GM13977 (cell line): ENCODE data around the gene OPCML.

Source experiments
- DNase-seq: peaks from one replicate; pipeline ENCODE4 v3.0.0; 2012; ENCODE audit warnings: low spot score
- in situ Hi-C: fragments of 300-500 bp; cut with MboI; formaldehyde crosslinking; loops from one replicate; pipeline ENCODE4 v1.12.0; 2022; ENCODE audit warnings: low sequenced_read_pairs, low pct_unique_long_range_greater_than_20kb, mixed read lengths, inconsistent platforms; ENCODE audit not compliant: unreplicated experiment
- TF ChIP-seq, protein P1 (sequence below): IDR thresholded peaks from 2 replicates; pipeline ENCODE4 v1.5.1; 2012; ENCODE audit warnings: mild to moderate bottlenecking, control low read depth; ENCODE audit not compliant: insufficient read depth; ENCODE audit errors: extremely low read depth, missing control alignments

Gene OPCML

DNA sequence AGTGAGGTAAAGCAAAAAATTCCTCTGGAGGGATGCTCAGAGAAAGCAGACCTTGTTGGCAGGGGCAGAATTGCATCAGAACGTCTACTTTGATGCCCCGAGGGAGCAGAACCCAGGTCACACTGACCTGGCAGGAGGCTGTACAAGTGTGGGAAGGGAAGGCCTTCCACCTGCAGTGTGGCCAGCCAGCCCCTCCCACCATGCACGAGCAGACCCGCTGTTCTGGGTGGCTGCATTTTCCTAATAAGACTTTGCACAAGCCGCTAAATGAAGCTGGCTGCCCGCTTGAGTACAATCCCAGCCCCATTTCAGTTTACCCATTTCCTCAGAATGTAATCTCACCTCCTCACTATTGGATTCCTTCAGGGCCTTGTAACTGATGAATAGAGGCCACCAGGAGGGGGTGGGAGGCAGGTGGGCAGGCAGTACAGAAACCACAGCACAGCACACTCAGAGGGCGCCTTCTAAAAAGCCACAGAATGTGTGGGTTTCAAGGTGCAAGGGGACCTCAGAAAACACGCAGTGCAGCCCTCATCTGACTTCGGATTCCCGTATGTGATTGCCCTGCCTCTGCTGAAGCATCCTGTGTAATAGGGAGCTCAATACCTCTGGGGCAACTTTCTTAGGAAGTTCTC is 316.6 kb downstream of the OPCML start:
- in situ Hi-C loops = no loop called here
- TF ChIP-seq, protein P1, sequence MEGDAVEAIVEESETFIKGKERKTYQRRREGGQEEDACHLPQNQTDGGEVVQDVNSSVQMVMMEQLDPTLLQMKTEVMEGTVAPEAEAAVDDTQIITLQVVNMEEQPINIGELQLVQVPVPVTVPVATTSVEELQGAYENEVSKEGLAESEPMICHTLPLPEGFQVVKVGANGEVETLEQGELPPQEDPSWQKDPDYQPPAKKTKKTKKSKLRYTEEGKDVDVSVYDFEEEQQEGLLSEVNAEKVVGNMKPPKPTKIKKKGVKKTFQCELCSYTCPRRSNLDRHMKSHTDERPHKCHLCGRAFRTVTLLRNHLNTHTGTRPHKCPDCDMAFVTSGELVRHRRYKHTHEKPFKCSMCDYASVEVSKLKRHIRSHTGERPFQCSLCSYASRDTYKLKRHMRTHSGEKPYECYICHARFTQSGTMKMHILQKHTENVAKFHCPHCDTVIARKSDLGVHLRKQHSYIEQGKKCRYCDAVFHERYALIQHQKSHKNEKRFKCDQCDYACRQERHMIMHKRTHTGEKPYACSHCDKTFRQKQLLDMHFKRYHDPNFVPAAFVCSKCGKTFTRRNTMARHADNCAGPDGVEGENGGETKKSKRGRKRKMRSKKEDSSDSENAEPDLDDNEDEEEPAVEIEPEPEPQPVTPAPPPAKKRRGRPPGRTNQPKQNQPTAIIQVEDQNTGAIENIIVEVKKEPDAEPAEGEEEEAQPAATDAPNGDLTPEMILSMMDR = no peak
- DNase-seq = no peak

DNA sequence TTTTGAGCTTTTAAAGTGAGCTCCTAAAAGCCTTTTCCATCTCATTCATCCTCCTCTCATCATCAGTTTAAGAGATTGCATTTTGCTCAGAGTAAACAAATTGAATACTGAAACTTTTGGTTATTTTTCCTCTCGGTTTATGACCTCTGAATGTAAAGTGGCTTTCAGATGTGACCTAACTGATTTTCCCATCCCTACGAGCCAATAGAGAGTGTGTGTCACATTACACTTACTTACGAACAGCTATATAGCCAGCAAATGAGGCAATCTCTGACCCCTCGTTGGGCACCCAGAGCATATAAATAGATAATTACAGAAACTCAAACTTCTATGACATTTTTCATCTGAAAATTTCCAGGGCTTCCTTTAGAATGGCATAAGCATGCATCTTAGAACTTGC is 317.7 kb downstream of the OPCML start:
- DNase-seq = no peak
- in situ Hi-C loops = no loop called here
- TF ChIP-seq, protein P1 = no peak

DNA sequence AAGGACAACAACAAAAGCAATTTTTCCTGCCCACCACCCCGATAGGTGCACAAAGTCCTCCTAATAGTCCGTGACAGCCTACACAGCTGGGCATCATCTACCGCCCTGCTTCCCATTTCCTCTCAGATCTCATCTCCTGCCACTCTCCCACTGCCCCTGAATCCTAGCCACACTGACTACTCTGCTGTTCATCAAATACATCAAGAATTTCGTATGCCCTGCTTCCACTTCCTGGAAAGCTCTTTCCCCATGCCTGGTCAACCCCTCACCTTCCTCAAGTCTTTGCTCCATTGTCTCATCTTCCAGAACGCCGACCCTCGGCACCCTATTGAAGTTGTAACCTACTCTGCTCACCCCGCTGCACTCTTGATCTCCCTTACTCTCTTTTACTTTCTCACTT is 320.1 kb downstream of the OPCML start:
- TF ChIP-seq, protein P1 = no peak
- in situ Hi-C loops = no loop called here

DNA sequence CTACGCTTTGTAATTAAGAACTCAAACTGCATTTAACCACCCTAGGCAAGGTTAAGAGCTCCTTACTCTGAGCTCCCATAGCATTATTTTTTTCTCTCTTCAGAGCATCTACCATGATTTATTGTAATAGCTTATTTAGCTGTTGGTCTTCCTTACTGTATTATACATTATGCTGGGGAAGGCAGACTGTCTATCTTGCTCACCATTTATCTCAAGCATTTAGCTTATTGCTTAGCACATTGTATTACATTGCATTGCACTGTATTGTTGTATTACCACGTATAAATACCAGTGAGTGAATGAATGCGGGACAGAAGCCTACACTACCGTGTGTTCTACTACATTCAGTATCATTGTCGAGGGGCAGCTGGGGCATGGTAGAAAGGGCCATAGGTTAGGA is 324.3 kb downstream of the OPCML start:
- no peak for DNase-seq
- in situ Hi-C loops = no loop called here
- TF ChIP-seq, protein P1 = no peak

More for the DNA sequence above, 320.1 kb downstream of the OPCML start:
- DNase-seq = no peak

DNA sequence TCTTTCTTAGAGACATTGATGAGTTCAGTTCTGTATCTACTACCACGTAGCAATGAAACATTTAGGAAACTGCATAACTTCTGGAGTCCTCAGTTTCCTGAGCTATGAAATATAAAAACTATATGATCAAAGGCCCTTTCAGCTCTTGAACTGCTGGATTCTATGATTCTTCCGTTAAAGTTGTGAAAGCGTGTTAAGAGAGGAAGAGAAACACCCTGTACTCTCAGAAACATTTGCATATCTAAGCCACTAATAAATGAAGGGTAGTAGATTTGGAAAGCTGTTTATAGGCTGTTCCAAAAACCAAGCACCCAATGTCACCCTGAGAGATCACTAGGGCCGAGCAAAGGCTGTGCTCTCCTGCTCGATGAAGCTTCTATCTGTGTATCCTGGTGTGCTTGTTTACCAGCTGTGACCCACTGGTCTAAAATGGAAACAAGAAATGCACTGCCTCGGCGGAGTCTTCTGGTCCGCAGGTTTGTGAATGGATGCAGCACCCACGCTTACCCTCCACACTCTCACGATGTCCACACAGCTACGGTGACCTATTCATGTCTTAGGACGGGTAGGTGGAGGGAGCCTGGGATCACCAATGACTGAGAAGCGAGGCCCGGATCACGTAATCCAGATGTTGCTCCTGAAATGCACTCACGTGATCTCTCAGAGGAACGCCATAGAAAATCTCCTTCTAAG is 325.8 kb downstream of the OPCML start:
- TF ChIP-seq, protein P1 = no peak
- no peak for DNase-seq
- in situ Hi-C loops = no loop called here

DNA sequence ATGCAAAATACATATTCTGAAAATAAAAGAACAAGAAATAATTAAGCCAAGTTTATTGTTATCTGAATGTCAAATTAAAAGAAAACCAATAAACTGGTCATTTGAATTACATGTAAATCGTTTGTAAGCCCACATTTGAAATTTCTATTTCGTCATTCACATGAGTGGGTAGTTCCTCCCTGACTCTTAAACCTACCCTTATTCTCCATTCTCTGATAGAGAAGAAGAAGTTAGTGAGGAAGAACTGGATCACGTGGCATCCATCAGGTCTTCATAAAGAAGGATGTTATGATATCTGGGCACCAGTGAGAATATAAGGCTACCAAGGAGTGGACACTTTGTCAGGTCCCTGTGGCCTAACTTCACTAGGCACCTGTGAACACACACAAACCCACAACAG is 328.1 kb downstream of the OPCML start:
- in situ Hi-C loops = no loop called here
- DNase-seq = no peak
- TF ChIP-seq, protein P1 = no peak

DNA sequence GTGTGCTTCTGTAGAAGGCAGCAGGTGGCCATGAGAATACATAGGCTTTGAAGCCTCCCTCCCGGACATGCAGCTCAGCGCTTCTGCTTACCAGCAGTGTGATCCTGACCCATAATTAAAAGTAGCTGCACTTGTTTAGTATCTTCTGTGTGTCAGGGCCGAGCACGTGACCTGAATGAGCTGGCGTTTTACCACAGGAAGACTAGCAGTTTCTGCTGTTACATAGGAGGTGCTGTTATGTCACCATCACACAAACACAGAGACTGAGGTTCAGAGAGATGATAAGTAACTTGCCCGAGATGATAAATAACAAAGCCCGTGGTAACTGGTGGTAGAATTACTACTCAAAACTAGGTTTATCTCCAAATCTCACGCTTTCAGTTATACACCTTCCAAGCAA is 329.5 kb downstream of the OPCML start:
- no peak for DNase-seq
- in situ Hi-C loops = no loop called here
- TF ChIP-seq, protein P1 = no peak
